Mucosa of rectum (tissue), 2 donors: ENCODE results near the gene NRBP1.

Experiments used
- H3K27ac ChIP-seq, 2 donors: one replicate each; pipeline ENCODE4 v1.7.0; 2013; ENCODE audit warnings: inconsistent platforms in 2 of 2, low read depth in 2 of 2, low read length in 2 of 2
- H3K27me3 ChIP-seq, 2 donors: one replicate each; pipeline ENCODE4 v1.7.0; 2013; ENCODE audit warnings: low read length in 2 of 2; ENCODE audit not compliant: control insufficient read depth in 2 of 2, insufficient read depth in 2 of 2
- H3K36me3 ChIP-seq, 2 donors: one replicate each; pipeline ENCODE4 v1.7.0; 2013; ENCODE audit warnings: low read length in 2 of 2; ENCODE audit not compliant: control insufficient read depth in 2 of 2, insufficient read depth in 2 of 2
- H3K4me1 ChIP-seq, 2 donors: one replicate each; pipeline ENCODE4 v1.7.0; 2013; ENCODE audit warnings: low read length in 2 of 2, mild to moderate bottlenecking in 1 of 2; ENCODE audit not compliant: control insufficient read depth in 2 of 2, insufficient read depth in 2 of 2
- H3K4me3 ChIP-seq, 2 donors: one replicate each; pipeline ENCODE4 v1.7.0; 2013; ENCODE audit warnings: low read length in 2 of 2
- H3K9ac ChIP-seq, 2 donors: one replicate each; pipeline ENCODE4 v1.7.0; 2013; ENCODE audit warnings: low read length in 2 of 2, low read depth in 1 of 2, mild to moderate bottlenecking in 1 of 2
- H3K9me3 ChIP-seq, 2 donors: one replicate each; pipeline ENCODE4 v1.7.0; 2013; ENCODE audit warnings: low read length in 2 of 2; ENCODE audit not compliant: control insufficient read depth in 2 of 2
- donor health status: healthy.
- donor health status: Normal muscosa, but diverticular disease.

NRBP1 gene

GRCh38 chr2:27398962-27399361, 29.5 kb upstream of the NRBP1 start:
- H3K4me3 ChIP-seq: no peak overlapping the region
- H3K27ac ChIP-seq: no peak overlapping the region
- H3K4me1 ChIP-seq: no peaks in the 10 kb centered on the region
- H3K27me3 ChIP-seq: no peaks in the 10 kb centered on the region
- no peaks in the 10 kb centered on the region for H3K9me3 ChIP-seq
- no peak overlapping the region for H3K9ac ChIP-seq
- peaks cover 0 to 2% of the 10 kb centered on the region in 2 donors for H3K36me3 ChIP-seq

DNA sequence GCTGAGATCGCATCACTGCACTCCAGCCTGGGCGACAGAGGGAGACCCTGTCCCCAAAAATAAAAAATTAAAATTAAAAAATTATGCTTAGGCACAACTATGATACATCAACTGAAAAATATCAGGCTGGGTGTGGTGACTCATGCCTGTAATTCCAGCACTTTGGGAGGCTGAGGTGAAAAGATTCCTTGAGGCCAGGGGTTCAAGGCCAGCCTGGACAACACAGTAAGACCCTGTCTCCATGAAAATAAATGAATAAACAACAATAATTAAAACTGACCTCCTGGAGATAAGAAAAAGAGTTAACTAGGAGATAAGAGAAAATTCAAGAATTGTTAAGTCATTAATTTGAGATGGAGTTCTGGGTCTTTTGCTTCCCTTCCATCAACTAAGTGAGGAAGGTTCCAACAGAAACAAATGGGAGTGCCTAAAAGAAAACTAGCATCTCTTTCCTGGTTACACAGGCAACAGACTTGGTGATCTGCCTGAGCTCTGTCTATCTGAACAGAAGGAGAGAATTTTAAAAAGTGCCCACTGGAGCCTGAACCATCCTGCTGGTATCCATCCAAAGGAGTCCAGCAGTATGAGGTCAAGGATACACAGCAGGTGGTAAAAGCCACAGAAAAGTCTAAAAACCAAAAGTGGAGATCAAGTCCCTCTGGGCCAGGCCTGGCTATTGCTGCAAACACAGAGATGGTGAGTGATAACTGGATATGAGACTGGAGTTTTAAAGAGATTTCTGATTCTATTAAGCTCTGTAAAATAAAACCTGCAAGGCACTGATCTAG, 27.9 kb upstream of the NRBP1 start:
- H3K27ac ChIP-seq: no peak overlapping the region
- H3K27me3 ChIP-seq: no peaks in the 10 kb centered on the region
- H3K36me3 ChIP-seq: peaks cover 0 to 6% of the 10 kb centered on the region in 2 donors
- no peak overlapping the region for H3K4me3 ChIP-seq
- H3K9ac ChIP-seq: no peak overlapping the region
- H3K4me1 ChIP-seq: no peaks in the 10 kb centered on the region
- H3K9me3 ChIP-seq: no peaks in the 10 kb centered on the region

- peak overlapping the region; percentile 18 to 88 for H3K9ac ChIP-seq
- no peaks in the 10 kb centered on the region for H3K9me3 ChIP-seq
- H3K4me1 ChIP-seq: peaks cover 4 to 5% of the 10 kb centered on the region in 2 donors
- peak overlapping the region; percentile 87 to 88 for H3K4me3 ChIP-seq
- H3K27me3 ChIP-seq: no peaks in the 10 kb centered on the region
- H3K36me3 ChIP-seq: peaks cover 0 to 7% of the 10 kb centered on the region in 2 donors
- H3K27ac ChIP-seq: no peak overlapping the region
These were observed 20.5 kb upstream of the NRBP1 start for GRCh38 chr2:27407798-27408491.

DNA sequence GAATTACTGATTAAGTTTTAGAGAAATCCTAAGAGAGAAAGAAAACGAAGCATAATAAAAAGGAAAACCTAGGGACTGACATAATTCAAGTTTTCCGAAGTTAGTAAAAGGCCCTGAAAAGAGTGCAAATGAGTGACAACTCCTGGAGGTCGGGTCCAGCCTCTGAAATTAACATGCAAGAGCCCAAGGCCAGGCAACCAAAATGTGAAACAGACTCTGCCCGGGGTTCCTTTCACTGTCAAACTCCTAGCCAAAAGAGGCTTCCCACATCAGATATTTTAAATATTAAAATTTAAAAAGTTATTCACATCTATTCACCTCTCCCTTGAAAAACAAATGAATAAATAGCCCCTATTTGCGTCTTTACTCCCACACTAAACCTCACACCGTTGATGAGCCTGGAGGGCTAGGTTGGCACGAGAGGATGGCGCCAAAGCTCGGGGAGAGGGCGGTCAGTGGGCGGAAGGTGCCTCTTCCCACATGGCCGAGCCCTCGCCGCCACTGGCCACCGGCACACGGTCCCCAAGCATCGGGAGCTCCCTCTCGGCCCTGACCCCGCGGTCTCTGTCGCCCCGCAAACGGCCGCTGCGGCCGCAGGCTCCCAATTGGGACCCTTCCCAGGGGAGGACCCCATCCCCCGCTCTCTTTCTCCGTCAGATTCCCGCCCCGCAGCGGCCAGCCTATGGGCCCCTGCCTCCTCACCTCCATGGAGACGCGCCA, 19.7 kb upstream of the NRBP1 start:
- H3K4me3 ChIP-seq: peak overlapping the region; percentile 87 to 88
- H3K9ac ChIP-seq: peak overlapping the region; percentile 86 to 88
- H3K27ac ChIP-seq: peak overlapping the region; percentile 71 to 86
- H3K36me3 ChIP-seq: peaks cover 0 to 7% of the 10 kb centered on the region in 2 donors
- peaks cover 4 to 5% of the 10 kb centered on the region in 2 donors for H3K4me1 ChIP-seq
- H3K27me3 ChIP-seq: no peaks in the 10 kb centered on the region
- no peaks in the 10 kb centered on the region for H3K9me3 ChIP-seq

GRCh38 chr2:27409321-27410073, 18.9 kb upstream of the NRBP1 start, which contains the start of gene PPM1G:
TSS of gene PPM1G (minus strand) at chr2:27409591. CDS start at chr2:27409422, 169 bp downstream.
- H3K9ac ChIP-seq: peak within 1 kb of the TSS; percentile 86 to 88
- H3K36me3 ChIP-seq: peaks cover 0 to 7% of the 10 kb centered on the region in 2 donors
- peak within 1 kb of the TSS; percentile 87 to 88 for H3K4me3 ChIP-seq
- no peaks in the 10 kb centered on the region for H3K27me3 ChIP-seq
- H3K4me1 ChIP-seq: peaks cover 4 to 5% of the 10 kb centered on the region in 2 donors
- H3K9me3 ChIP-seq: no peaks in the 10 kb centered on the region
- peak within 1 kb of the TSS; percentile 83 to 86 for H3K27ac ChIP-seq

GRCh38 chr2:27412419-27413152, 15.8 kb upstream of the NRBP1 start:
- Histone ChIP-seq H3K4me1 (peaks cover 4 to 5% of the 10 kb centered on the region in 2 donors), H3K4me3 (no peak overlapping the region), H3K9ac (no peak overlapping the region), H3K9me3 (no peaks in the 10 kb centered on the region), H3K27ac (no peak overlapping the region), H3K27me3 (no peaks in the 10 kb centered on the region), H3K36me3 (peaks cover 0 to under 1% of the 10 kb centered on the region in 2 donors)

DNA sequence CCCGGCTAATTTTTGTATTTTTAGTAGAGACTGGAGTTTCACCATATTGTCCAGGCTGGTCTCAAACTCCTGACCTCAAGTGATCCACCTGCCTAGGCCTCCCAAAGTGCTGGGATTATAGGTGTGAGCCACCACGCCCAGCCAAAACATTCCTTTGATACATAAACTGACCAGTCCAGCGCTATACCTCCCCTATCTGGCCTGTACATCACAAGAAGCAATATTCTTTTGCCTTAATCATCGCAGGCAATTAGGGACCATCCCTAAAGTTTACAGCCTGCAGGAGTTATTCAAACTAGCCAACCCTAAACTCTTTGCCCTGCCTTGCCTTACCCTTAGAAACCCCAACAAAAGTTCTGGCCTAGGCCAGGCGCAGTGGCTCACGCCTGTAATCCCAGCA, 12.3 kb upstream of the NRBP1 start:
- Histone ChIP-seq H3K9ac (no peak overlapping the region), H3K4me1 (no peaks in the 10 kb centered on the region), H3K9me3 (no peaks in the 10 kb centered on the region), H3K27ac (no peak overlapping the region), H3K36me3 (no peaks in the 10 kb centered on the region), H3K4me3 (no peak overlapping the region), H3K27me3 (no peaks in the 10 kb centered on the region)

DNA sequence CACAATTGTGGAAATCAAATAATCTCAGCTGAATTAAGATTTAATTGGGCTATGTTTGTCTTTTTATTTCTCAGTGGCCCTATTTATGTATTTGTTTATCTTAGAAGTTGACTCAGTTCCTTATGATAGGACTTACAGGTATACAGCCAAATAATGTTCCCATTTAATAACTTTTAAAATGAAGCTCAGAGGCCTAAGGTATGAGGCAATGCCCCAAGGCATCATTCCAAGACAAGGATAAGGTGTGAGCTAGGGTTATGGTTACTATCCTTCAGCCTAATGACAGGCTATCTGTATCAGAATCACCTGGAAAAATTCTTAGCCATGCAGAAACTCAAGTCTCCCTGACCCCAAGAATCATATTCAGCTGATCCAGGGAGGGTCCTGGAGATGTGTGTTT, 7.4 kb upstream of the NRBP1 start:
- no peaks in the 10 kb centered on the region for H3K27me3 ChIP-seq
- H3K9me3 ChIP-seq: no peaks in the 10 kb centered on the region
- no peaks in the 10 kb centered on the region for H3K36me3 ChIP-seq
- no peak overlapping the region for H3K9ac ChIP-seq
- H3K4me3 ChIP-seq: no peak overlapping the region
- no peaks in the 10 kb centered on the region for H3K4me1 ChIP-seq
- no peak overlapping the region for H3K27ac ChIP-seq

GRCh38 chr2:27421660-27422250, 6.7 kb upstream of the NRBP1 start:
- Histone ChIP-seq H3K36me3 (no peaks in the 10 kb centered on the region), H3K27me3 (no peaks in the 10 kb centered on the region), H3K9me3 (no peaks in the 10 kb centered on the region), H3K9ac (no peak overlapping the region), H3K4me1 (no peaks in the 10 kb centered on the region), H3K27ac (no peak overlapping the region), H3K4me3 (no peak overlapping the region)
